Lower lobe of right lung (tissue), 2 donors: Measurements from ENCODE around the gene TRPC3. TPM values are rescaled to one million over a fixed set of nuclear protein-coding genes. Genes with fewer than 3 reads are reported as not detected.

ENCODE experiments used
- ATAC-seq, 2 donors: fragments of 200-7000 bp; cut with Tn5 transposase; one replicate each; pipeline ENCODE4 v1.9.1; 2020 to 2022; ENCODE audit warnings: mild to moderate bottlenecking in 2 of 2, moderate library complexity in 2 of 2
- DNase-seq: peaks from one replicate; pipeline ENCODE4 v3.0.0-alpha.2; 2020
- H3K27ac ChIP-seq: fragments of 200-600 bp; one replicate; pipeline ENCODE4 v1.8.0; 2022
- H3K27me3 ChIP-seq: fragments of 200-600 bp; one replicate; pipeline ENCODE4 v1.8.0; 2022; ENCODE audit warnings: low read depth
- H3K36me3 ChIP-seq: fragments of 200-600 bp; one replicate; pipeline ENCODE4 v1.8.0; 2022; ENCODE audit warnings: mild to moderate bottlenecking
- H3K4me1 ChIP-seq: fragments of 200-600 bp; one replicate; pipeline ENCODE4 v1.8.0; 2022
- H3K4me3 ChIP-seq: fragments of 200-600 bp; one replicate; pipeline ENCODE4 v1.8.0; 2022; ENCODE audit warnings: mild to moderate bottlenecking
- H3K9me3 ChIP-seq: fragments of 200-600 bp; one replicate; pipeline ENCODE4 v1.8.0; 2022
- CTCF ChIP-seq: fragments of 200-600 bp; IDR thresholded peaks from one replicate; pipeline ENCODE4 v1.8.0; 2022; ENCODE audit warnings: antibody characterized with exemption, mild to moderate bottlenecking
- intact Hi-C: fragments of 100-400 bp; cut with DNase I; formaldehyde crosslinking; loops from one replicate; pipeline ENCODE4 v1.11.0; 2022
- total RNA-seq: library from RNA; stranded (reverse); fragmentation: NEBNext Ultra II Directional; extraction: Animal tissue kit (Norgen Biotek cat#: 25700); gene quantifications from one replicate; pipeline ENCODE4 v1.2.1, GENCODE V29; 2021
- donor health status: DM: no; HTN: yes; CAD: no; lungs with severe emphysema.

Gene TRPC3
- total RNA-seq, 1 donor from 2014 or later = 1.7 TPM

DNA sequence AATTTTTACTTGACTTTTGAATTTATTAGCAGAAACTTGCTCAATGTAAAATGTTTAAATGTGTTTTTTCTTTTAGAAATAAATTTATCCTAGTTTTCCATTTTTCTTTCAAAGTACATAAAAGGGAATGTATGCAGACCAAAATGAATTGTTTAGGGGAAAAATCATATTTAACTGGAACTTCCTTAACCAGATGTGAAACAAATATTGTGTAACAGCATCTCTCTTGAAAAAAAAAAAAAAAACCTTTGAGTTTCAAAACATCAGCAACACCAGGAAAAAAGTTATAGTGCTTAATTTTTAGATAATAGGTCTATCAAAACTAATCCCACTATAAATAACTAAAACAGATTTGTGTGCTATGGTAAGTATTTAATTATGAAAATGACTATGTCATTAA is 113.7 kb downstream of the TRPC3 start:
- TF ChIP-seq CTCF = no peak
- Histone ChIP-seq H3K9me3 (no peaks in the 10 kb centered on the region), H3K36me3 (peaks cover 48% of the 10 kb centered on the region), H3K4me1 (no peaks in the 10 kb centered on the region), H3K4me3 (no peak overlapping the region), H3K27me3 (no peaks in the 10 kb centered on the region), H3K27ac (no peak overlapping the region)
- no peak for DNase-seq
- no peak for ATAC-seq
- intact Hi-C loops = no loop called here

- H3K9me3 ChIP-seq = no peaks in the 10 kb centered on the region
- no peak for ATAC-seq
- H3K4me1 ChIP-seq = peaks cover 5% of the 10 kb centered on the region
- no peak overlapping the region for H3K4me3 ChIP-seq
- no peak for TF ChIP-seq CTCF
- H3K36me3 ChIP-seq = peaks cover 62% of the 10 kb centered on the region
- H3K27me3 ChIP-seq = no peaks in the 10 kb centered on the region
- no peak for DNase-seq
- no peak overlapping the region for H3K27ac ChIP-seq
- intact Hi-C loops = no loop called here
Observed at GRCh38 chr4:121829511-121829910, 122.3 kb downstream of the TRPC3 start.

Other genes with a start within 250 kb of the TRPC3 start
- 0.18 TPM for gene SMIM43, start 186.9 kb downstream of the TRPC3 start, total RNA-seq
- gene EXOSC9, start 150.7 kb downstream of the TRPC3 start, total RNA-seq = 15.6 TPM
- 2.2 TPM for gene CCNA2, start 128.2 kb downstream of the TRPC3 start, total RNA-seq
- 15.1 TPM for gene BBS7, start 81.6 kb downstream of the TRPC3 start, total RNA-seq
- 84.4 TPM for gene BLTP1, start 200.3 kb upstream of the TRPC3 start, total RNA-seq